GM23248 (cell line): Measurements from ENCODE around the gene FAM241A. TPM values are rescaled to one million over a fixed set of nuclear protein-coding genes. Genes with fewer than 3 reads are reported as not detected.

Experiments used
- DNase-seq: peaks from one replicate; pipeline ENCODE4 v3.0.0-alpha.2; 2015
- H2AFZ ChIP-seq: fragments of 200-600 bp; sonication (generic); 2 replicates; pipeline ENCODE4 v1.6.1; 2016; ENCODE audit warnings: antibody characterized with exemption
- H3F3A ChIP-seq: fragments of 200-600 bp; sonication (generic); 2 replicates; pipeline ENCODE4 v1.6.1; 2016; ENCODE audit warnings: mild to moderate bottlenecking, antibody characterized with exemption, mixed run types; ENCODE audit not compliant: insufficient read depth
- H3K27ac ChIP-seq: fragments of 200-600 bp; sonication (generic); 2 replicates; pipeline ENCODE4 v1.5.1; 2016; ENCODE audit warnings: mild to moderate bottlenecking
- H3K27me3 ChIP-seq: fragments of 200-600 bp; sonication (generic); replicated peaks from 2 replicates; pipeline ENCODE4 v1.6.1; 2016; ENCODE audit warnings: mild to moderate bottlenecking; ENCODE audit not compliant: insufficient read depth
- H3K36me3 ChIP-seq: fragments of 200-600 bp; sonication (generic); 2 replicates; pipeline ENCODE4 v1.6.1; 2016; ENCODE audit warnings: low read depth, mild to moderate bottlenecking
- H3K4me1 ChIP-seq: fragments of 200-600 bp; sonication (generic); 2 replicates; pipeline ENCODE4 v1.6.1; 2016; ENCODE audit warnings: mild to moderate bottlenecking; ENCODE audit not compliant: insufficient read depth
- H3K4me2 ChIP-seq: fragments of 200-600 bp; sonication (generic); one replicate; pipeline ENCODE4 v1.6.1; 2016; ENCODE audit warnings: mild to moderate bottlenecking; ENCODE audit not compliant: unreplicated experiment
- H3K4me3 ChIP-seq: fragments of 200-600 bp; sonication (generic); 2 replicates; pipeline ENCODE4 v1.5.1; 2016; ENCODE audit warnings: mild to moderate bottlenecking
- H3K79me2 ChIP-seq: fragments of 200-600 bp; sonication (generic); 2 replicates; pipeline ENCODE4 v1.6.1; 2016; ENCODE audit warnings: mild to moderate bottlenecking; ENCODE audit not compliant: insufficient read depth
- H3K9ac ChIP-seq: fragments of 200-600 bp; sonication (generic); 2 replicates; pipeline ENCODE4 v1.6.1; 2016; ENCODE audit warnings: mild to moderate bottlenecking
- H3K9me2 ChIP-seq: fragments of 200-600 bp; sonication (generic); 2 replicates; pipeline ENCODE4 v1.6.1; 2016; ENCODE audit warnings: mixed run types, mild to moderate bottlenecking, moderate library complexity; ENCODE audit not compliant: insufficient read depth
- H3K9me3 ChIP-seq: fragments of 200-600 bp; sonication (generic); one replicate; pipeline ENCODE4 v1.6.1; 2017; ENCODE audit warnings: low read depth
- H4K20me1 ChIP-seq: fragments of 200-600 bp; sonication (generic); 2 replicates; pipeline ENCODE4 v1.6.0; 2016; ENCODE audit not compliant: insufficient read depth
- EZH2 ChIP-seq: fragments of 200-600 bp; sonication (generic); IDR thresholded peaks from 2 replicates; pipeline ENCODE4 v1.6.1; 2018; ENCODE audit warnings: antibody characterized with exemption, mild to moderate bottlenecking; ENCODE audit not compliant: insufficient read depth, poor library complexity, severe bottlenecking
- EZH2phosphoT487 ChIP-seq: fragments of 200-600 bp; sonication (generic); IDR thresholded peaks from 2 replicates; pipeline ENCODE4 v1.6.1; 2018; ENCODE audit warnings: antibody characterized with exemption, moderate library complexity, mild to moderate bottlenecking, low read depth; ENCODE audit not compliant: insufficient read depth
- WGBS, 2 experiments: methylation state at CpG; one replicate each; pipeline ENCODE4 v1.1.6; 2015 to 2017; ENCODE audit warnings: low lambda C conversion rate in 2 of 2, low coverage in 1 of 2; ENCODE audit errors: missing lambda C conversion rate in 2 of 2; 5-methylcytosine and 5-hydroxymethylcytosine counted together
- in situ Hi-C: fragments of 300-500 bp; cut with MboI; formaldehyde crosslinking; loops from 2 replicates; pipeline ENCODE4 v1.15.0; 2020
- polyA plus RNA-seq: library from polyadenylated mRNA; unstranded; fragments of >200 nt; fragmentation: Nextera tagmentation; extraction: Ambion mirVana; gene quantifications from 2 replicates; pipeline ENCODE4 v1.2.1, GENCODE V29; 2016
- total RNA-seq: library from RNA; depleted of rRNA; stranded (reverse); fragments of >200 nt; shearing (Covaris generic); gene quantifications from 2 replicates; pipeline ENCODE4 v1.2.3, GENCODE V29; 2014

Gene FAM241A
- total and polyA plus RNA-seq, 2 experiments from 2014 or later: 5.2 to 6.2 TPM

- Histone ChIP-seq H3K4me2 (peak overlapping the region; percentile 15), H3K9me3 (no peaks in the 10 kb centered on the region), H3K79me2 (no peaks in the 10 kb centered on the region), H3K36me3 (no peaks in the 10 kb centered on the region), H3K4me3 (no peak overlapping the region), H3F3A (0 out of 2 replicates have a peak, but pooled peaks cover 4% of the 10 kb centered on the region), H3K27ac (no peak overlapping the region), H4K20me1 (no peaks in the 10 kb centered on the region), H3K9me2 (no peaks in the 10 kb centered on the region), H2AFZ (peak overlapping the region; percentile 47), H3K9ac (no peak overlapping the region), H3K4me1 (peaks cover 10% of the 10 kb centered on the region; the same call in 1 of the 2 replicates), H3K27me3 (no peaks in the 10 kb centered on the region)
- TF ChIP-seq EZH2phosphoT487 (no peak), EZH2 (no peak)
- no peak for DNase-seq
- in situ Hi-C loops: loop anchor here (25.0 kb wide), 1 partner anchor 500 kb away; no protein-coding TSS in a partner anchor
- WGBS, 2 experiments: 84 to 86% methylated on average over 2 of the region's 2 CpGs
Measured at GRCh38 chr4:112112590-112113170, 32.6 kb upstream of the FAM241A start.

DNA sequence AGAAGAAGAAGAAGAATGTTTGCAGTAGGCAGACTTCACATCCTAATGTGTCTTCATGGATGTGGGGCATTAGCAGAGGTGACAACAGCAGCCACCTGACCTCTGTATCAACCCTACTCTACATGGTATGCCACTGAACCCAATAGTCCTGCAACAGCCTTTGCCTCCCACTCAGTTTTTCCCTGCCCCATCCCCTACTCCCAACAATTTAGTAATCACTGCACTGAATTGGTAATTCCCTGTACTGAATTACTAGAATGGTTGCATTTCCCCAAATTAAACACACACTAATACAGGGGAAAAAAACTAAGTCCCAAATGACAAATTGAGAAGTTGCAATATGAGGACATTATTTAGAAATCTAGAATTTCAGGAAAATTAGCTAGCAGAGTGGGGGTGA, 31.4 kb upstream of the FAM241A start:
- Histone ChIP-seq H3K36me3 (no peaks in the 10 kb centered on the region), H3F3A (0 out of 2 replicates have a peak, but pooled peaks cover 4% of the 10 kb centered on the region), H3K4me1 (peaks cover 10% of the 10 kb centered on the region; the same call in 1 of the 2 replicates), H3K4me2 (no peak overlapping the region), H3K27me3 (no peaks in the 10 kb centered on the region), H3K4me3 (no peak overlapping the region), H3K27ac (no peak overlapping the region), H4K20me1 (no peaks in the 10 kb centered on the region), H2AFZ (no peak overlapping the region), H3K9me2 (no peaks in the 10 kb centered on the region), H3K79me2 (no peaks in the 10 kb centered on the region), H3K9me3 (no peaks in the 10 kb centered on the region), H3K9ac (no peak overlapping the region)
- TF ChIP-seq EZH2 (no peak), EZH2phosphoT487 (no peak)
- no peak for DNase-seq
- in situ Hi-C loops: loop anchor here (25.0 kb wide), 1 partner anchor 498 kb away; no protein-coding TSS in a partner anchor

- no peaks in the 10 kb centered on the region for H3K9me3 ChIP-seq
- H3K4me1 ChIP-seq: peaks cover 8% of the 10 kb centered on the region; the same call in 1 of the 2 replicates
- no peak overlapping the region for H3K9ac ChIP-seq
- H3K79me2 ChIP-seq: no peaks in the 10 kb centered on the region
- H3K4me2 ChIP-seq: no peak overlapping the region
- H3F3A ChIP-seq: no peaks in the 10 kb centered on the region
- DNase-seq: no peak
- H3K36me3 ChIP-seq: no peaks in the 10 kb centered on the region
- in situ Hi-C loops: loop anchor here (25.0 kb wide), 1 partner anchor 498 kb away; no protein-coding TSS in a partner anchor
- H3K27me3 ChIP-seq: no peaks in the 10 kb centered on the region
- no peaks in the 10 kb centered on the region for H4K20me1 ChIP-seq
- H3K4me3 ChIP-seq: no peak overlapping the region
- H2AFZ ChIP-seq: no peak overlapping the region
- H3K9me2 ChIP-seq: no peaks in the 10 kb centered on the region
- no peak overlapping the region for H3K27ac ChIP-seq
- no peak for TF ChIP-seq EZH2phosphoT487
- TF ChIP-seq EZH2: no peak
Measured at GRCh38 chr4:112114452-112114851, 30.8 kb upstream of the FAM241A start.

- 83% methylated on average over 1 of the region's 1 CpG; no CpG with 5 or more reads in 1 of the 2 experiments for WGBS, 2 experiments
- H3K9ac ChIP-seq: no peak overlapping the region
- in situ Hi-C loops: loop anchor here (25.0 kb wide), 1 partner anchor 493 kb away; no protein-coding TSS in a partner anchor
Measured at GRCh38 chr4:112118742-112119352, 26.4 kb upstream of the FAM241A start.

More at GRCh38 chr4:112118742-112119352, 26.4 kb upstream of the FAM241A start:
- no peak for TF ChIP-seq EZH2
- TF ChIP-seq EZH2phosphoT487: no peak
- Histone ChIP-seq H3K27ac (no peak overlapping the region), H4K20me1 (no peaks in the 10 kb centered on the region), H2AFZ (no peak overlapping the region), H3K9me2 (no peaks in the 10 kb centered on the region), H3K9me3 (no peaks in the 10 kb centered on the region), H3K4me3 (no peak overlapping the region), H3K4me2 (no peak overlapping the region), H3K79me2 (no peaks in the 10 kb centered on the region), H3K27me3 (no peaks in the 10 kb centered on the region), H3F3A (no peaks in the 10 kb centered on the region), H3K4me1 (no peaks in the 10 kb centered on the region), H3K36me3 (no peaks in the 10 kb centered on the region)
- no peak for DNase-seq
